Activated T-cell treated with anti-CD3 and anti-CD28 coated beads, Interleukin-2, amount 50 U/mL, for 72 hours (primary cell): ENCODE measurements around the gene NRDC. TPM values are rescaled to one million over a fixed set of nuclear protein-coding genes. Genes with fewer than 3 reads are reported as not detected.
A peak's percentile ranks its signal among the peaks of the same experiment; 100 is the strongest.

Experiments
- ATAC-seq, 2 donors: fragments of 150-1000 bp; cut with Tn5 transposase; replicated peaks in 1 of 2; 2 replicates each; pipeline ENCODE4 v1.10.0; 2021; ENCODE audit warnings: moderate library complexity in 2 of 2, mild to moderate bottlenecking in 1 of 2
- DNase-seq, 2 donors: peaks; one replicate each; pipeline ENCODE4 v3.0.0; 2021 to 2022; ENCODE audit warnings: mixed read lengths in 1 of 2
- H3K27ac Mint-ChIP-seq: one replicate; pipeline ENCODE4 v1.8.0; 2022; ENCODE audit warnings: mild to moderate bottlenecking, moderate library complexity, mixed read lengths
- H3K27me3 Mint-ChIP-seq: one replicate; pipeline ENCODE4 v1.8.0; 2022; ENCODE audit warnings: low read depth, mixed read lengths
- H3K36me3 Mint-ChIP-seq, 2 donors: one replicate each; pipeline ENCODE4 v1.8.0; 2022; ENCODE audit warnings: mixed read lengths in 2 of 2, mild to moderate bottlenecking in 1 of 2; ENCODE audit not compliant: insufficient read depth in 2 of 2
- H3K4me1 Mint-ChIP-seq: one replicate; pipeline ENCODE4 v1.8.0; 2022; ENCODE audit warnings: low read depth, mixed read lengths
- H3K4me3 Mint-ChIP-seq, 2 donors: one replicate each; pipeline ENCODE4 v1.8.0; 2022; ENCODE audit warnings: mild to moderate bottlenecking in 2 of 2, mixed read lengths in 2 of 2, moderate library complexity in 2 of 2
- H3K9me3 Mint-ChIP-seq, 2 donors: one replicate each; pipeline ENCODE4 v1.8.0; 2022; ENCODE audit warnings: mixed read lengths in 2 of 2
- total RNA-seq, 2 donors: library from RNA; stranded (reverse); gene quantifications; one replicate each; pipeline ENCODE4 v1.2.3, GENCODE V29; 2022

Gene NRDC
- total RNA-seq, 2 donors from 2014 or later, result 209 to 226 TPM

DNA sequence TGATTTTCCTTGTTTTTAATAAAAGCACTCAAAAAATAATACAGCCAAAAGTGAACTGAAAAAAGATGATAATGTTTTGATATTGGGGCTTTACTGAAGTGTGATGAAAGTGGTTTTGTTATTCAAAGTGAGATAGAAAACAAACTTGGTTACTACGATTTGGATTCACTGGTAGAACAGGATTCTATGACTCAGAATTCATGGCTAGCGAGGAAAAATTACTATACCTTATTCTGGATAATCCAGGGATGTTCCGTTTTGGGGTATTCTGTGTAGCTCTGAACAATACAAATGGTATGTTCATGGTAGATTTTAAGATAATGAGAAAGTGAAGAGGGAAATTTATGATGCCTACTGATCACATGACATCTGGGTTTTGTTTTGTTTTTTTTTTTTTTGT, 117.7 kb downstream of the NRDC start:
- H3K4me3 Mint-ChIP-seq, result no peak overlapping the region
- no peaks in the 10 kb centered on the region for H3K9me3 Mint-ChIP-seq
- peaks cover 27% of the 10 kb centered on the region for H3K4me1 Mint-ChIP-seq

GRCh38 chr1:51758310-51758709, 120.2 kb downstream of the NRDC start:
- DNase-seq (no peak), ATAC-seq (no peak)
- Mint-ChIP-seq H3K4me3 (no peak overlapping the region), H3K27ac (no peak overlapping the region), H3K9me3 (no peaks in the 10 kb centered on the region), H3K4me1 (peaks cover 40% of the 10 kb centered on the region), H3K36me3 (peaks cover 2 to 6% of the 10 kb centered on the region in 2 donors), H3K27me3 (no peaks in the 10 kb centered on the region)

More for the DNA sequence above, 117.7 kb downstream of the NRDC start:
- peaks cover 2 to 5% of the 10 kb centered on the region in 2 donors for H3K36me3 Mint-ChIP-seq
- ATAC-seq, result no peak
- no peaks in the 10 kb centered on the region for H3K27me3 Mint-ChIP-seq
- DNase-seq, result no peak
- H3K27ac Mint-ChIP-seq, result peak overlapping the region; percentile 30

GRCh38 chr1:51756290-51756689, 122.2 kb downstream of the NRDC start:
- Mint-ChIP-seq H3K27me3 (no peaks in the 10 kb centered on the region), H3K4me3 (no peak overlapping the region), H3K36me3 (peaks cover 5 to 12% of the 10 kb centered on the region in 2 donors), H3K27ac (no peak overlapping the region), H3K4me1 (peaks cover 40% of the 10 kb centered on the region), H3K9me3 (peaks cover 0 to 2% of the 10 kb centered on the region in 2 donors)
- DNase-seq (no peak), ATAC-seq (peak; percentile 76 to 93)

DNA sequence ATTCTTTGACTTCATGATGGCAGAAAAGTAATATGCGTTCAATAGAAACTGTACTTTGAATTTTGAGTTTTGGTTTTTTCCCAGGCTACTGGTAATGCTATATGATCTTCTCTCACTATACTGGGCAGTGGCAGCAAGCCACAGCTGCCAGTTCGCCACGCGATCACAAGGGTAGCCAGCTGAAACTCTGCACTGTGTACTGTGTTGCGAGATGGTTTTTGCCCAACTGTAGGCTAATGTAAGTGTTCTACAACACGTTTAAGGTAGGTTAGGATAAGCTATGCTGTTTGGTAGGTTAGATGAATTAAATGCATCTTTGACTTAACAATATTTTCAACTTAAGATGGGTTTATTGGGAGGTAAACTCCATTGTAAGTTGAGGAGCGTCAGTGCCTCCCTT, 123.1 kb downstream of the NRDC start:
- Mint-ChIP-seq H3K9me3 (peaks cover 0 to 2% of the 10 kb centered on the region in 2 donors), H3K4me3 (no peak overlapping the region), H3K27me3 (no peaks in the 10 kb centered on the region), H3K4me1 (peaks cover 31% of the 10 kb centered on the region), H3K27ac (no peak overlapping the region), H3K36me3 (peaks cover 5 to 10% of the 10 kb centered on the region in 2 donors)
- DNase-seq, result no peak
- ATAC-seq, result no peak

DNA sequence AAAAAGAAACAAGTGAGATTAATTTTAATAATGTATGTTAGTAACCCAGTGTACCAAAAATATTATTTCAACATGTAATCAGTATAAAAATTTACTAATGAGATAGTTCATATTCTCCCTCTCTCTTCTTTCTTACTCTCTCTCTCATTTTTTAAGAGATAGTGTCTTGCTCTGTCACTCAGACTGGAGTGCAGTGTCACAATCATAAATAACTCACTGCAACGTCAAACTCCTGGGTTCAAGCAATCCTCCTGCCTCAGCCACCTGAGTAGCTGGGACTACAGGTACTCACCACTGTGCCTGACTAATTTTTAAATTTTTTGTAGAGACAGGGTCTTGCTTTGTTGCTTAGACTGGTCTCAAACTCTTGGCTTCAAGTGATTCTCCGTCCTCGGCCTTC, 123.9 kb downstream of the NRDC start:
- Mint-ChIP-seq H3K4me3 (no peak overlapping the region), H3K4me1 (peaks cover 23% of the 10 kb centered on the region), H3K36me3 (peaks cover 5 to 10% of the 10 kb centered on the region in 2 donors), H3K9me3 (peaks cover 0 to 2% of the 10 kb centered on the region in 2 donors), H3K27me3 (no peaks in the 10 kb centered on the region), H3K27ac (no peak overlapping the region)
- DNase-seq (no peak), ATAC-seq (no peak)

GRCh38 chr1:51753969-51754368, 124.6 kb downstream of the NRDC start:
- Mint-ChIP-seq H3K9me3 (peaks cover 0 to 2% of the 10 kb centered on the region in 2 donors), H3K36me3 (peaks cover 5 to 10% of the 10 kb centered on the region in 2 donors), H3K27ac (no peak overlapping the region), H3K4me3 (no peak overlapping the region), H3K4me1 (peaks cover 23% of the 10 kb centered on the region), H3K27me3 (no peaks in the 10 kb centered on the region)
- ATAC-seq, result no peak
- DNase-seq, result no peak

DNA sequence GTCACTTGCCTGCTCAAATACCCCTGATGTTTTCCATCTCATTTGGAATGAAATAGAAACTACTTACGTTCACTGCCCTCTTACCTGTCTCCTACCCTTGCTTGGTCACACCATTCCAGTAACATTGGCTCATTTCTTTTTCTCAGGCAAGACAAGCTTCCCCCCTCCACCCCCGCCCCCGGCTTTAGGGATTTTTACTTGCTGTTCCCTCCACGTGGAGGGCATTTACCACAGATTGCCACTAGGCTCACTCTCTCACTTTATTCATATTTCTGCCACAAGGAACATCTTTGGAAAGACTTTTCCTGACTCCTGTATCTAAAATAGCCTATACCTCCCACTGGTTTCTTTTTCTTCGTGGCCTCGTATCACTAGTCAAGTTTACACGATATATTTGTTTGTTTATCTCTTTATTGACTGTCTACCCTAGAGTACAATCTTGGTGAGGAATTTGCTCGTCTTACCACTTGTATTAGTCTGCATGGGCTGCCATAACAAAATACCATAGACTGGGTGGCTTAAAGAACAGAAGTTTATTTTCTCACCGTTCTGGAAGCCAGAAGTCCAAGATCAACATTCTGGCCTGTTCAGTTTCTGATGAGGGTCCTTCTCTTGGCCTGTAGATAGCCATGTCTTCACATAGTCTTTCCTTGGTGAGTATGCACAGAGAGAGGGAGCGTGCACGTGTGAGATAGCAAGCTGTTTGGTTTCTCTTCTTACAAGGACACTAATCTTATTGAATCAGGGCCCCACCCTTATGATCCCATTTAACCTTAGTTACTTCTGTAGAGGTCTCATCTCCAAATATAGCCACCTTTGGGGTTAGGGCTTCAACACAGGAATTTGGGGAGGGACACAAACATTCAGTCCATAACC, 126.2 kb downstream of the NRDC start:
- DNase-seq, result no peak
- no peaks in the 10 kb centered on the region for H3K27me3 Mint-ChIP-seq
- peaks cover 5 to 12% of the 10 kb centered on the region in 2 donors for H3K36me3 Mint-ChIP-seq
- ATAC-seq, result no peak
- H3K4me3 Mint-ChIP-seq, result no peak overlapping the region
- peaks cover 0 to 2% of the 10 kb centered on the region in 2 donors for H3K9me3 Mint-ChIP-seq
- peaks cover 23% of the 10 kb centered on the region for H3K4me1 Mint-ChIP-seq
- H3K27ac Mint-ChIP-seq, result no peak overlapping the region

- Mint-ChIP-seq H3K36me3 (peaks cover 5 to 13% of the 10 kb centered on the region in 2 donors), H3K4me1 (peaks cover 12% of the 10 kb centered on the region), H3K9me3 (peaks cover 0 to 2% of the 10 kb centered on the region in 2 donors), H3K27me3 (no peaks in the 10 kb centered on the region), H3K27ac (no peak overlapping the region), H3K4me3 (no peak overlapping the region)
- no peak for DNase-seq
- no peak for ATAC-seq
These were observed 127.8 kb downstream of the NRDC start for GRCh38 chr1:51750729-51751128.

DNA sequence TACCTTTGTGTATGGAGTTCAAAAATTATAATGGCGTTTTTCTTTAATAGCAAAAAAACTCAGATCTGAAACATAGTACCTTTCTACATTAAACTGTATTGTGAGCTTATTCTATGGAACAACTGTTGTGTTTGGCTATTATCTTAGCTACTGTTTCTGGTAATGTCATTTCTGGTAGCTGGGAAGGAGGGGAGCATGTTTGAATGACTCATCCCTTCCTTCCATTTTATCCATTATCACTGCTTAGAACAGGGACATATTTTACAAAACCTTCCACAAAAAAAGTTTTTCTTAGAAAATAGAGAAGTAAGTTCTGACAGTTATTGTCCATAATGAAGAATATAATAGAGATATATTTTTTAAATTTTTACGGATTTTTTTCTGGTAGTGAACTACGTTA, 128.3 kb downstream of the NRDC start:
- no peak overlapping the region for H3K27ac Mint-ChIP-seq
- DNase-seq (no peak), ATAC-seq (no peak)
- peaks cover 7% of the 10 kb centered on the region for H3K4me1 Mint-ChIP-seq
- no peak overlapping the region for H3K4me3 Mint-ChIP-seq
- H3K36me3 Mint-ChIP-seq, result peaks cover 5 to 10% of the 10 kb centered on the region in 2 donors
- peaks cover 0 to 2% of the 10 kb centered on the region in 2 donors for H3K9me3 Mint-ChIP-seq
- H3K27me3 Mint-ChIP-seq, result no peaks in the 10 kb centered on the region

- H3K27me3 Mint-ChIP-seq, result no peaks in the 10 kb centered on the region
- no peak overlapping the region for H3K27ac Mint-ChIP-seq
- peaks cover 5 to 10% of the 10 kb centered on the region in 2 donors for H3K36me3 Mint-ChIP-seq
- peaks cover 12% of the 10 kb centered on the region for H3K4me1 Mint-ChIP-seq
- H3K4me3 Mint-ChIP-seq, result no peak overlapping the region
- DNase-seq (no peak), ATAC-seq (no peak)
- peaks cover 0 to 2% of the 10 kb centered on the region in 2 donors for H3K9me3 Mint-ChIP-seq
These were observed 129.4 kb downstream of the NRDC start for GRCh38 chr1:51749151-51749550.

GRCh38 chr1:51745304-51745570, 133.3 kb downstream of the NRDC start:
- H3K36me3 Mint-ChIP-seq, result peaks cover 0 to 7% of the 10 kb centered on the region in 2 donors
- ATAC-seq (no peak), DNase-seq (no peak)
- peaks cover 24% of the 10 kb centered on the region for H3K4me1 Mint-ChIP-seq
- H3K4me3 Mint-ChIP-seq, result no peak overlapping the region
- no peaks in the 10 kb centered on the region for H3K27me3 Mint-ChIP-seq
- no peaks in the 10 kb centered on the region for H3K9me3 Mint-ChIP-seq
- H3K27ac Mint-ChIP-seq, result no peak overlapping the region

- Mint-ChIP-seq H3K27me3 (no peaks in the 10 kb centered on the region), H3K36me3 (peaks cover 0 to 7% of the 10 kb centered on the region in 2 donors), H3K4me1 (peaks cover 29% of the 10 kb centered on the region), H3K4me3 (no peak overlapping the region), H3K9me3 (no peaks in the 10 kb centered on the region), H3K27ac (no peak overlapping the region)
- DNase-seq, result no peak
- ATAC-seq, result no peak
These were observed 133.8 kb downstream of the NRDC start for GRCh38 chr1:51744506-51745303.

DNA sequence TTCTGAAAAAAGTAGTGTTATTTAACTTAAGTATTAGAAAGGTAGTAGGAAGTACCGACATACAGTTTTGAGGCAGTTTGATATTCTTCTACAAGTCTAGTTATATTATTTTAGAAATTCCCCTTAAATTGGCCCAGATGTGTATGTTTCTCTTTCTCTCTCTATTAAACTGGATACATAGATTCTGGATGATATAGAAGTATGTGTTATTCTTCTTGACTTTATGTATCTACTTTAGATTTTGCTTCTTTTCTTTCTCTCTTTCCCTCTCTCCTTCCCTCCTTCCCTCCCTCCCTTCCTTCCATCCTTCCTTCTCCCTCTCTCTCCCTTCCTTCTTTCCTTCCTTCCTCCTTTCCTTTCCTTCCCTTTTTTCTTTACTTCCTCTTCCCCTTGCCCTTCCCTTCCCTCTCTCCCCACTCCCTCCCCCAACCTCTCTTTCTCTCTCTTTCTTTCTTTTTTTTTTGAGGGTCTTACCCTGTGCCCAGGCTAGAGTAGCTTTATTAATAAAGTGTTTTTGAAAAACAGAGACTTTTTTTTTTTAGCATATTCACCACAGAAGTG, 137.3 kb downstream of the NRDC start:
- Mint-ChIP-seq H3K4me1 (peaks cover 43% of the 10 kb centered on the region), H3K4me3 (no peak overlapping the region), H3K9me3 (no peaks in the 10 kb centered on the region), H3K27ac (peak overlapping the region; percentile 68), H3K27me3 (no peaks in the 10 kb centered on the region), H3K36me3 (peaks cover 0 to 3% of the 10 kb centered on the region in 2 donors)
- DNase-seq, result no peak
- ATAC-seq, result no peak
